Measurements from ENCODE around the gene PHYHD1.

PHYHD1 gene

GRCh38 chr9:128901822-128902221 is 19.0 kb upstream of the PHYHD1 start:
- DNase-seq = no peak

DNA sequence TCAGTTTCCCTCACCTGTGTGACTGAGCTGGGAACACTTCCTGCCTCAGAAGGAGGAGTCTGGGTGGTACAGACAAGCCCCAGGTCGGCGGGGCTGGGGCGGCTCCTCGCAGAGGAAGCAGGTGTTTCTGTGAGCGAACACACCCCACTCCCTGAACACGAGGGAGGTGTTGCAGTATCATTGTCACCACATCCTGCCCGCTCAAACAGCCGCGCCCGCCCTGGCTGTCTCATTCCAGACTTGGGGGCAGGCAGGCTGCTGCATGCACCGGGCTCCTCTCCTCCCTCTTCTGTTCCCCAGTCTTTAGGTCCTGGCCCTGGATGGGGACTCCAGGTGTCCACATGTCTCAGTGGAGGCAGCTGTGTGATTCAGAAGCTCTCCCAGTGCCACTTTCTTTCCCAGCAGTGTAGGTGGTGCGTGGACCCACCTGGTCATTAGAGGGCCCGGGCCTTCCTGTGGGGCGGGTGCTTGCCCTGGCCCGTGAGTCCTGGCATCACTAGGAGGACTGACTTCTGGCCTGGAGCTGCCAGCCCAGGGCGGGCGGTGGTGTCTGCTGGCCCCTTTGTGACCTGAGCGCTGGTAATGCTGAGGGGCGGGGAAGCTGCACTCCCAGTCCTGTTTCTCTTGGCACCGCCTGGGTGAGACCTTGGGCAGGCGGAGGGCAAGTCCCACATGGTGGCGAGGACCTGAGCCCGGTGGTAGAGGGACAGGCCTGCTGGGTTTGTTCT is 18.3 kb upstream of the PHYHD1 start:
- DNase-seq = no peak

- DNase-seq = no peak
These were observed 17.7 kb upstream of the PHYHD1 start for GRCh38 chr9:128903079-128903461.

DNA sequence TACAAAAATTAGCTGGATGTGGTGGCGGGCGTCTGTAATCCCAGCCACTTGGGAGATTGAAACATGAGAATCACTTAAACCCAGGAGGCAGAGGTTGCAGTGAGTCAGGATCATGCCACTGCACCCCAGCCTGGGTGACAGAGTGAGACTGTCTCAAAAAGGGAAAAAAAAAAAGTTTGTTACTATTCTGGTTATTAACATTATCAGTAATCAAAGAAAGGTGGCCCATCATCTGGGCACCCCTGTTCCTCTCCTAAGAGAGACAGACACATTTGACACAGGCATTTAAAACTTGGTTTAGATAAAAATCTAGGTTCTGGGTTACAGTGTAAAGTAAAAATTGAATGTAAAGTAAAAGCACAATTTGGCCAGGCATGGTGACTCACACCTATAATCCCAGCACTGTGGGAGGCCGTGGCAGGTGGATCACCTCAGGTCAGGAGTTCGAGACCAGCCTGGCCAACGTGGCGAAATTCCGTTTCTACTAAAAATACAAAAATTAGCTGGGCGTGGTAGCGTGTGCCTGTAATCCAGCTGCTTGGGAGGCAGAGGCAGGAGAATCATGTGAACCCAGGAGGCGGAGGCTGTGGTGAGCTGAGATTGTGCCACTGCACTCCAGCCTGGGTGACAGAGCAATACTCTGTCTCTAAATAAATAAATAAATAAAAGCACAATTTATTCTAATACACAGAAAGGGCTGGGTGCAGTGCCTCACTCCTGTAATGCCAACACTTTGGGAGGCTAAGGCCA is 16.7 kb upstream of the PHYHD1 start:
- no peak for DNase-seq

- no peak for DNase-seq
These were observed 14.8 kb upstream of the PHYHD1 start for GRCh38 chr9:128905964-128906363.

- no peak for DNase-seq
These were observed 14.0 kb upstream of the PHYHD1 start for GRCh38 chr9:128906741-128907140.

GRCh38 chr9:128908372-128908771 is 12.4 kb upstream of the PHYHD1 start:
- DNase-seq = no peak

DNA sequence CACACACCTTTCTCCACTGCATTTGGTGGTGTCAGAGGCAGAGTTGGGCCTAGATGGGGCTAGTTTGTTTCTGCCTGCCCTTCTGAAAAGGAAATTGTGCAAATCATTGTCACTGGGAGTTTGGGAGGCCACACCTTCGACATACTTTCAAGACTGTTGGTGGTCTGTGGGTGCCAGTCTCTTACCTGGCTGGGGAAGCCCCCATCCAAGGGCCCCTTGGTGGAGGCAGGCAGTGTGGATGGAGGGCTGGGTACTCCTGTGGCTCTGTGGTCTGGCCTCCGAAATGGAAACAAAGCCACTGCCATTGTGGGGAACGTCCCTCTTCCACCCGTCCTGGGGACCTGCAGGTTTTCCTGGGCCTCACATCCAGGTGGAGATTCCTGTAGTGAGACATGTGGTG is 10.9 kb upstream of the PHYHD1 start:
- DNase-seq = no peak

GRCh38 chr9:128910906-128911305 is 9.9 kb upstream of the PHYHD1 start:
- no peak for DNase-seq

- DNase-seq = no peak
These were observed 9.2 kb upstream of the PHYHD1 start for GRCh38 chr9:128911529-128912035.

GRCh38 chr9:128912270-128912853 is 8.4 kb upstream of the PHYHD1 start:
- no peak for DNase-seq

DNA sequence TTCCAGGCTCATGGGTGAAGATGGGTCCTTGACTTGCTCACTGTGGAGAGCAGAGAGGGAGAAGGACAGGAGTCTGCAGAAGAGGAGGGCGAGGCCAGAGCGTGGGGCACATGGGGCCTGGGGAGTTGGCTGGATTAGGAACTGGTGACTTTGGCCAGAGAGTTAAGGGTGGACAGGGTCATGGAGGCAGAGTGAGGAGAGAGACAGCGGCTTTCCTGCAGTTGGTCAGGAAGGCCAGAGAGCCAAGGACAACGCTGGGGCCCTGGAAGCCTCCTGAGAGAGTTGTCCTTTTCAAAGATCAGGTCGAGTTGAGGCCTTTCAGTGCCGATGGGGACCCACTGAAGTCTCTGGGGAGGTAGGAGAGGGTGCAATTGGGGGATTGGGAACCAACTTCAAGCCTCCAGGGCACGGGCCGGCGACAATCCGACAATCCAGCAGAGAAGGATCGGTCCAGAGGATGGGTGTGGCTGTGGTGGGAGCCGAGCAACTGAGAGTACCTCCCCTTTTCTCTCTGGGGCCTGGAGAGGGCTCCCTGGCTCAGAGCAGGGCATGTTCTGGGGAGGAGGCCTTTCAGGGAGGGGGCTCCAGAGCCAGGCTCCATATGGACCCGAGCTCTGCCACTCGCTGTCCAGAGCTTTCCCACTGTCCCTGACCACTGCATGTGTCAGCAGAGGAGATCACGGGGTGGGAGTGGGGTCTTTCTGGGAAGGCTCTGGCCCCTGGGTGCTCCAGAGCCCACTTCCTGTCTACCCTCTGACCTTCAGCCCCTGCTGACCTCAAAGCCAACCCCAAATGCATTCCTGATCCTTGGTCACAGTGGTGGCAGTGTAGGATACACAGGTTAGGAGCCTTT is 7.5 kb upstream of the PHYHD1 start:
- no peak for DNase-seq

- DNase-seq = no peak
These were observed 6.6 kb upstream of the PHYHD1 start for GRCh38 chr9:128913995-128914772.

GRCh38 chr9:128916204-128916603 is 4.6 kb upstream of the PHYHD1 start:
- no peak for DNase-seq

- DNase-seq = no peak
These were observed 4.0 kb upstream of the PHYHD1 start for GRCh38 chr9:128916745-128917144.

DNA sequence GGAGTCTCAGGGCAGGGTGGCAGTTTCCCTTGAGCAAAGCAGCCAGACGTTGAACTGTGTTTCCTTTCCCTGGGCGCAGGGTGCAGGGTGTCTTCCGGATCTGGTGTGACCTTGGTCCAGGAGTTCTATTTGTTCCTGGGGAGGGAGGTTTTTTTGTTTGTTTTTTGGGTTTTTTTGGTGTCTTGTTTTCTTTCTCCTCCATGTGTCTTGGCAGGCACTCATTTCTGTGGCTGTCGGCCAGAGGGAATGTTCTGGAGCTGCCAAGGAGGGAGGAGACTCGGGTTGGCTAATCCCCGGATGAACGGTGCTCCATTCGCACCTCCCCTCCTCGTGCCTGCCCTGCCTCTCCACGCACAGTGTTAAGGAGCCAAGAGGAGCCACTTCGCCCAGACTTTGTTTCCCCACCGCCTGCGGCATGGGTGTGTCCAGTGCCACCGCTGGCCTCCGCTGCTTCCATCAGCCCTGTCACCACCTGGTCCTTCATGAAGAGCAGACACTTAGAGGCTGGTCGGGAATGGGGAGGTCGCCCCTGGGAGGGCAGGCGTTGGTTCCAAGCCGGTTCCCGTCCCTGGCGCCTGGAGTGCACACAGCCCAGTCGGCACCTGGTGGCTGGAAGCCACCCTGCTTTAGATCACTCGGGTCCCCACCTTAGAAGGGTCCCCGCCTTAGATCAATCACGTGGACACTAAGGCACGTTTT is 3.5 kb upstream of the PHYHD1 start:
- peak; percentile 35 to 41 for DNase-seq

DNA sequence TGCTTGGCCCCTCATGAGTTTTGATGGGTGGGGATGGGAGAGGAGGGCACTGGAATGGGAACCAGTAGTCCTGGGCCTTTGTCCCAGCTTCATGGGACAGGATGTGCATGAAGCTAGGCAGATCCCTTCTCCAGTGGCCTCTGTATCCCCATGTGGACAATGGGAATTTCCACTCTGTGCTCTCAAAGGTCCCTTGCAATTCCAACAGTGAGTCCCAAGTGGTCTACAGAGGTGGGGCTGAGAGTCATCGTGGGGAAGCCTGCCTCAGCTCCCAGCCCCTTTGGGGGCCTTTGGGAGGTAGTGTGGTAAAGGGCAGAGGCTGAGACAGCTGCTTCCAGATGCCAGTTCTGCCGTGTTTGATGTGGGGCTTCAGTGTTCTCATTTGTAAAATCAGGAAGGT is 1.9 kb upstream of the PHYHD1 start:
- no peak for DNase-seq

DNA sequence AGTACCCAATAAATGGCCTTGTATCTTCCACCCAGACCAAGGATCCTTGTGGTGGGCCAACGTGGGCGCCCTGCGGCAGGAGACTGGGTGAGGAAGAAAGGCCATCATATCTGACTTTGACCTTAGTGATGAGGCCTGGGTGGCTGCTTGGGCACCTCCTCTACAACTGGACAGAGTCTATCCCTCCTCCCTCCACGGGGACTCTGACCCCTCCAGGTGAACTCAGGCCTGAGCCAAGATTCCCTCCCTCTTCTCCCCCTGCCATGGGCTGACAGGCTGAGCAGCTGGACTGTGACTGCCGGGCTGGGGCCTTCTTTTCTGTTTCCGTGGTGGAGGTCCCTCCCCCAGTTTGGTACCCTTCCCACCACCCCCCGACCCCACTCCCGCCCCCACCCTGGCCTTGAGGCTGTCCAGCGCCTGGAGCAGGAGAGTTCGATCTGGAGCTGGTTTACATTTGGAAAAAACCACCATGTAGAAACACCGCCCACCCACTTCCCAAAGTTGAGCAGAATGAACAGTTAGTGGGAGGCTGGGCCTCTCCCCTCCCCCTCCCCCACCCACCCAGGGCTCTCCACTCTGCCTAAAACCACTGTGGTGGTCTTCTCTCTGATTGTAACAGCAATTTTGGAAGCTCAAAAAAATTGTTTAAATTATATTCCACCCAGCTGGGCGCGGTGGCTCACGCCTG is 1.2 kb upstream of the PHYHD1 start:
- DNase-seq = no peak

DNA sequence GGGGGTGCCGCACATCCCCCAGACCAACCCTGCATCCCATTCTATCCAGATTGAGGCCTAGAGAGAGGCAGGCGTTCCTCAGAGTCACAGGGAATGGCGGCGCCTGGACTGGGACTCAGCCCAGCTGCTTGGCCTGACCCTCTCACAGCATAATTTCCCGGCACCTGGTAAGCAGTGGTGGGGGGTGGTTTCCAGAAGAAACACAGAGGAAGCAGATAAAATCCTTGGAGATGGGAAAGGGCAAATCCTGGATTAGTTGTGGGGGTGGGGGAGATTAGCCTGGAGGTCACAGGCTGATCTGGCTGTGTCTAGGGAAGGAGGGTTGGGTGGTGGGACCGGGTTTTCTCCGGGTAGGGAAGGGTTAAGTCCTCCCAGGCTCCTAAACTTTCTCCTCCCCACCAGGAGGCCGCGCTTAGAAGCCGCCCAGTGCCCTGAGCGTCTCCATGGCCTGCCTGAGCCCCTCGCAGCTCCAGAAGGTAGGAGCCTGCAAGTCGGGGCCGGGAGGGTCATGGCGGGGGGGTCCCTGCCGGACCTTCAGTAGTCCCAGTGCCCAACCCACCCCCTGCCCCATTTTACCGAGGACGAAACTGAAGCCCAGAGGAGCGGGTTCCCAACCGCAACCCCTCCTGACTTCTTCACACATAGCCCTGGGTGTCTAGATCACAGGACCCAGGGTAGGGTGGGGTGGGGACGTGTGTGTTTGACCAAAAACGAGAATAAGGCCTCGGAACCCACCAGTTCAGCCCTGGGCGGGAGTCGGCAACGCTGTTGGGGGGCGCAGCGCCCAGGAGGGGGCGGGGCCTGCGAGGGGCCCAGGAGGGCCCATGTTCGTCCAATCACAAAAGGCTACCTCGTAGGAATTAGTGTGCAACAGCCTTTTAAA is 1.3 kb downstream of the PHYHD1 start:
- no peak for DNase-seq

GRCh38 chr9:128923493-128923883 is 2.7 kb downstream of the PHYHD1 start:
- DNase-seq = no peak
